ENCODE data around the gene OR2G2.

The OR2G2 gene

DNA sequence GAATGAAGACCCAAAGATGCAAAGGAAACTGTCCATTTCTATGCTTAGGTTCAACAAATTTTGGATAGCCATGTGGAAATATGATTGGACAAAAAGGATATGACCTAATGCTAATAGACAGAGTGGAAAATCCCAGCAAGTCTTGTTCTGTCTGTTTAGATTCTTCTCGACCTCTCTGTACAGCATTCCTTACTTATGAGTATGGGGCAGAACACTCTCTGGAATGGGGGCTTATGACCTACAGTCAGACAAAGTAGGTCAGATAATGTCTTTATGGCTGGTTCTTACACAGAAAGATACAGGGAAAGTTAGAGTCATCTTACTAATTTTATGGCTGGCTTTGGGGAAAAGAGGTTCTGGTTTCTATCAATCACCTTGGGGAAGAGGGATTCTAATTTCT is 36.4 kb upstream of the OR2G2 start:
- TF ChIP-seq, protein P1, sequence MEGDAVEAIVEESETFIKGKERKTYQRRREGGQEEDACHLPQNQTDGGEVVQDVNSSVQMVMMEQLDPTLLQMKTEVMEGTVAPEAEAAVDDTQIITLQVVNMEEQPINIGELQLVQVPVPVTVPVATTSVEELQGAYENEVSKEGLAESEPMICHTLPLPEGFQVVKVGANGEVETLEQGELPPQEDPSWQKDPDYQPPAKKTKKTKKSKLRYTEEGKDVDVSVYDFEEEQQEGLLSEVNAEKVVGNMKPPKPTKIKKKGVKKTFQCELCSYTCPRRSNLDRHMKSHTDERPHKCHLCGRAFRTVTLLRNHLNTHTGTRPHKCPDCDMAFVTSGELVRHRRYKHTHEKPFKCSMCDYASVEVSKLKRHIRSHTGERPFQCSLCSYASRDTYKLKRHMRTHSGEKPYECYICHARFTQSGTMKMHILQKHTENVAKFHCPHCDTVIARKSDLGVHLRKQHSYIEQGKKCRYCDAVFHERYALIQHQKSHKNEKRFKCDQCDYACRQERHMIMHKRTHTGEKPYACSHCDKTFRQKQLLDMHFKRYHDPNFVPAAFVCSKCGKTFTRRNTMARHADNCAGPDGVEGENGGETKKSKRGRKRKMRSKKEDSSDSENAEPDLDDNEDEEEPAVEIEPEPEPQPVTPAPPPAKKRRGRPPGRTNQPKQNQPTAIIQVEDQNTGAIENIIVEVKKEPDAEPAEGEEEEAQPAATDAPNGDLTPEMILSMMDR (IDR thresholded peaks at IDR 0.05; ENCODE audit: low read depth, low read length): no peak
- DNase-seq (ENCODE audit: extremely low read depth, low read depth): no peak

DNA sequence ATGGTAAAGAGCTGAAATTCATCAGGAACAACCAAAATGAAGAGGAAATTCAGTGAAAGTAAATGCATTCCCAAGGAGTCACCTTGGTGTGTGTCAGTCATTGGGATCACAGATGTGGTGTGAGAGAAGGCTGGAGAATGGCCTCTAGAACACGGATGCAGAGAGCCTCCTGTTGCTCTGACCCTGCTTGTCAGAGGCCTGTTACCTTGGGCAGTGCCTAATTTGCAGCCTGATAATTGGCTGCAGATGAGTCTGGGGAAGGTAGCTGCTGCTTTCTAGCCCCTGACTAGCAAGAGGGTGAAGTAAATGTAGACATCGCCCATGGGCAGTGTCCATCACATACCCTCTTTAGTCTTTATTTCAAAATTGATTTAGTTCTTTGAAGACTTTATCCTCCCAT is 35.9 kb upstream of the OR2G2 start:
- TF ChIP-seq, protein P1 (IDR thresholded peaks at IDR 0.05; ENCODE audit: low read depth, low read length): no peak

GRCh38 chr1:247557926-247558674 is 30.1 kb upstream of the OR2G2 start:
- TF ChIP-seq, protein P1 (IDR thresholded peaks at IDR 0.05; ENCODE audit: low read depth, low read length): no peak
- no peak for DNase-seq (ENCODE audit: extremely low read depth, low read depth)

More for the DNA sequence above, 35.9 kb upstream of the OR2G2 start:
- DNase-seq (ENCODE audit: extremely low read depth, low read depth): no peak

DNA sequence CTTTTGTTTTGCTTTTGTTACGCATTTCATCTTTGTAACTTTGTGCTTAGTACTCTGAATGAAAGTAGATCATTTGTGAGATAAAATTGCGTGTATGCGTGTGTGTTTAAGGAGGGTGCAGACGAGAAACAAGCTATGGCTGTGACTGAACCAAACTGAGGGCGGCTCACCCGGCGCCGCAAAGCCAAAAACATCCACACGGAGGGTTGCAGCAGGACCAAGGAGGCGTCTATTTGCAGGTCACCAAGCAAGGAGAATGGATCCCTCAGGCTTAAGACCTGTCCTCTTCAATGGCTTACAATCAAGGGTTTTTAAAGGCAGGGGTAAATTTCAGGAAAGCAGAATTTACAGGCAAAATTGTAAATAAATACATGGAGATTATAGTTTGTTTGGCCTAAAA is 26.4 kb upstream of the OR2G2 start:
- no peak for DNase-seq (ENCODE audit: extremely low read depth, low read depth)
- TF ChIP-seq, protein P1 (IDR thresholded peaks at IDR 0.05; ENCODE audit: low read depth, low read length): no peak

- DNase-seq (ENCODE audit: extremely low read depth, low read depth): no peak
- TF ChIP-seq, protein P1 (IDR thresholded peaks at IDR 0.05; ENCODE audit: low read depth, low read length): no peak
Measured at GRCh38 chr1:247562198-247562597, 26.0 kb upstream of the OR2G2 start.

- DNase-seq (ENCODE audit: extremely low read depth, low read depth): no peak
- TF ChIP-seq, protein P1 (IDR thresholded peaks at IDR 0.05; ENCODE audit: low read depth, low read length): no peak
Measured at GRCh38 chr1:247574236-247574635, 13.9 kb upstream of the OR2G2 start.

- TF ChIP-seq, protein P1 (IDR thresholded peaks at IDR 0.05; ENCODE audit: low read depth, low read length): no peak
Measured at GRCh38 chr1:247574664-247575063, 13.5 kb upstream of the OR2G2 start.

More at GRCh38 chr1:247574664-247575063, 13.5 kb upstream of the OR2G2 start:
- no peak for DNase-seq (ENCODE audit: extremely low read depth, low read depth)
